Measurements from ENCODE around the gene RBKS.

GRCh38 chr2:27843992-27844391, 46.2 kb downstream of the RBKS start:
- no peak for TF ChIP-seq CTCF (IDR thresholded peaks at IDR 0.05)
- no peak for TF ChIP-seq POLR2AphosphoS5 (IDR thresholded peaks at IDR 0.05)
- TF ChIP-seq POLR2A (IDR thresholded peaks at IDR 0.05): no peak
- no peak for TF ChIP-seq EP300 (IDR thresholded peaks at IDR 0.05; ENCODE audit: low read depth)
